ENCODE results near the gene EIF2S3.

The EIF2S3 gene

DNA sequence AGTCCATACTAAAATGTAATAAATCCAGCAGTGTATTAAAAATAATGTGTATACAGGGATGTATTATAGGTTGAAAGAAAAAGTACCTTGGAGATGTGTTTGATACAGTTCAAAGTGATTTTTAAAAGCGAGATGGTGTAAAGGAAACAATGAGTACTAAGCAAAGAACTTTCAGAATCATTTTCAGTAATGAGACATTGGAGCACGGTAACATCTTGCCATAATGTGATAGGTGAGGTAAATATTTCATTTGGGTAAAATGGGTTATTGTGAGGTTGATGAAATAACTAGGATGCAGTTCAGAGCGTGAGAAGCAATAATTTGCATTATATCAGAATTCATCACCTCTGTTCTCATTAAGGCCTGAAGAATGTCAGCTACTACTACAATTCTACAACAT lies 25.9 kb downstream of the EIF2S3 start:
- in situ Hi-C loops (cut with MboI; ENCODE audit: low sequenced_read_pairs, unreplicated experiment): loop anchor here (25.0 kb wide), 1 partner anchor 157 kb away; no protein-coding TSS in a partner anchor
- TF ChIP-seq, protein P1, sequence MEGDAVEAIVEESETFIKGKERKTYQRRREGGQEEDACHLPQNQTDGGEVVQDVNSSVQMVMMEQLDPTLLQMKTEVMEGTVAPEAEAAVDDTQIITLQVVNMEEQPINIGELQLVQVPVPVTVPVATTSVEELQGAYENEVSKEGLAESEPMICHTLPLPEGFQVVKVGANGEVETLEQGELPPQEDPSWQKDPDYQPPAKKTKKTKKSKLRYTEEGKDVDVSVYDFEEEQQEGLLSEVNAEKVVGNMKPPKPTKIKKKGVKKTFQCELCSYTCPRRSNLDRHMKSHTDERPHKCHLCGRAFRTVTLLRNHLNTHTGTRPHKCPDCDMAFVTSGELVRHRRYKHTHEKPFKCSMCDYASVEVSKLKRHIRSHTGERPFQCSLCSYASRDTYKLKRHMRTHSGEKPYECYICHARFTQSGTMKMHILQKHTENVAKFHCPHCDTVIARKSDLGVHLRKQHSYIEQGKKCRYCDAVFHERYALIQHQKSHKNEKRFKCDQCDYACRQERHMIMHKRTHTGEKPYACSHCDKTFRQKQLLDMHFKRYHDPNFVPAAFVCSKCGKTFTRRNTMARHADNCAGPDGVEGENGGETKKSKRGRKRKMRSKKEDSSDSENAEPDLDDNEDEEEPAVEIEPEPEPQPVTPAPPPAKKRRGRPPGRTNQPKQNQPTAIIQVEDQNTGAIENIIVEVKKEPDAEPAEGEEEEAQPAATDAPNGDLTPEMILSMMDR (IDR thresholded peaks at IDR 0.05; ENCODE audit: borderline replicate concordance, control extremely low read depth, extremely low read depth, insufficient read depth, missing control alignments): no peak

DNA sequence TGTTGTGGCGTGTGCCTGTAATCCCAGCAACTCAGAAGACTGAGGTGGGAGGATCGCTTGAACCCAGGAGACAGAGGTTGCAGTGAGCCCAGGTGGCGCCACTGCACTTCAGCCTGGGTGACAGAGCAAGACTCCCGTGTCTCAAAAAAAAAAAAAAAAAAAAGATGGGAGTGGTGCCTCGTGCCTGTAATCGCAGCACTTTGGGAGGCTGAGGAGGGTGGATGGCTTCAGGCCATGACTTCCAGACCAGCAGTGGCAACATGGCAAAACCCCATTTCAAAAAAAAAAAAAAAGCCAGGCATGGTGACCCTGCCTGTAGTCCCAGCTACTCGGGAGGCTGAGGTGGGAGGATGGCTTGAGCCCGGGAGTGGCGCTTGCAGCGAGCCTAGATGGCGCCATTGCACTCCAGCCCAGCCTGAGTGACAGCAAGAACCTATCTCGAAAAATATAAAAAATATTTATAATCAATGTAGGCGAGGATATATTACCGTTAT lies 27.0 kb downstream of the EIF2S3 start:
- in situ Hi-C loops (cut with MboI; ENCODE audit: low sequenced_read_pairs, unreplicated experiment): loop anchor here (25.0 kb wide), 1 partner anchor 156 kb away; no protein-coding TSS in a partner anchor
- TF ChIP-seq, protein P1 (IDR thresholded peaks at IDR 0.05; ENCODE audit: borderline replicate concordance, control extremely low read depth, extremely low read depth, insufficient read depth, missing control alignments): peak; percentile 71
- no peak for DNase-seq (ENCODE audit: low spot score)

More for the DNA sequence above, 25.9 kb downstream of the EIF2S3 start:
- peak; percentile 52 for DNase-seq (ENCODE audit: low spot score)

DNA sequence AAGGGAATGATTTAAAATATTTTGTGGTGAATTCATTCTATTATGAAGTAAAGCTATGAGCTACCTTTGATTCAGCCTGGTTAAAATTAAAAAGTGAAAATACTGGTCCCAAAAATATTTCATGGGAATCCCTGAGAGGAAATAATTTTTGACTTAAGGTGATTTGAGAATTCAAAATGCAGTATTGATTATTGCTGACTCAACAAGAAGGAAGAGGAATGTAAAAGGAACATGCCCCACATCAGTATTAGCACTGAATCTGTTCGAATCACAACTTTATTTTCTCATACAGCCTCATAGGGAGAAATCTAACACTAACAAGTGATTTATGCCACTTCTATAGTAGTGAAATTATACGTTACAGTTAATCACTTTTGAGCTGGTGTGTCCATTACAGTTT lies 27.7 kb downstream of the EIF2S3 start:
- TF ChIP-seq, protein P1 (IDR thresholded peaks at IDR 0.05; ENCODE audit: borderline replicate concordance, control extremely low read depth, extremely low read depth, insufficient read depth, missing control alignments): no peak
- DNase-seq (ENCODE audit: low spot score): no peak
- in situ Hi-C loops (cut with MboI; ENCODE audit: low sequenced_read_pairs, unreplicated experiment): loop anchor here (25.0 kb wide), 1 partner anchor 155 kb away; no protein-coding TSS in a partner anchor

DNA sequence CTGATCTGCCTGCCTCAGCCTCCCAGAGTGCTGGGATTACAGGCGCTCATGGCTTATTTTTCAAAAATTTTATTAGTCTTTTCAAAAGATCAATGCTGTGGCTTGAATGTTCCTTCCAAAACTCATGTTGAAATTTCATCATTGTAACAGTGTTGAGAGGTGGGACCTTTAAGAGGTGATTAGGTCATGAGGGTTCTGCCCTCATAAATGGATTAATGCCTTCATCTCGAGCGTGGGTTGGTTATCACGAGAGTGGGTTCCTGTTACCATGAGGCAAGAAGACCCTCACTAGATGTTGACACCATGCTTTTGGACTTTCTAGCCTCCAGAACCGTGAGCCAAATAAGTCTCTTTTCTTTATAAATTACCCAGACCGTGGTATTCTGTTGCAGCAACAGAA lies 30.3 kb downstream of the EIF2S3 start:
- DNase-seq (ENCODE audit: low spot score): no peak
- in situ Hi-C loops (cut with MboI; ENCODE audit: low sequenced_read_pairs, unreplicated experiment): loop anchor here (25.0 kb wide), 1 partner anchor 152 kb away; no protein-coding TSS in a partner anchor
- TF ChIP-seq, protein P1 (IDR thresholded peaks at IDR 0.05; ENCODE audit: borderline replicate concordance, control extremely low read depth, extremely low read depth, insufficient read depth, missing control alignments): no peak

DNA sequence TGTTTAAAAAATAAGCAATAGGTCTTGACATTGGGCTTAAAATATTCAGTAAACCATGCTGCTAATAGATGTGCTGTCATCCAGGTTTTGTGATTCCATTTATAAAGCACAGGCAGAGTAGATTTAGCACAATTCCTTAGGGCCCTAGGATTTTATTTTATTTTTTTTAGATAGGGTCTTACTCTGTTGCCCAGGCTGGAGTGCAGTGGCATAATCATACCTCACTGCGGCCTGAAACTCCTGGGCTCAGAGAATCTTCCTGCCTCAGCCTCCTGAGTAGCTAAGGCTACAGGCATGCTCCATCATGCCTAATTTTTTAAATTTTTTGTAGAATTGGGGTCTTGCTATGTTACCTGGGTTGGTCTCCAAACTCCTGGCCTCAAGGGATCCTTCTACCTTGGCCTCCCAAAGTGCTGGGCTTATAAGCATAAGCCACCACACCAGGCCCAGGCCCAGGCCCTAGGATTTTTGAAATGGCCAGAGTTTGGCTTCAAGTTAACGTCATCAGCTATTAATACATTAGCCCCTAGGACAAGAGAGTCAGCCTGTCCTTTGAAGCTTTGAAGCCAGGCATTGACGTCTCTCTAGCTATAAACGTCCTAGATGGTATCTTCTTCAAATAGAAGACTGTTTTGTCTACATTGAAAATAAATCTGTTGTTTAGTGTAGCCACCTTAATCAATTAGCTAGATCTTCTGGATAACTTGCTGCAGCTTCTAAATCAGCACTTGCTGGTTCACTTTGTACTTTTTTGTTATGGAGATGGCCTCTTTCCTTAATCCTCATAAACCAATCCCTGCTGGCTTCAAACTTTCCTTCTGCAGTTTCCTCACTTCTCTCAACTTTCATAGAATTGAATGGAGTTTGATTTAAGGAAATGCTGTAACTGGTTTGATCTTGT lies 35.8 kb downstream of the EIF2S3 start:
- in situ Hi-C loops (cut with MboI; ENCODE audit: low sequenced_read_pairs, unreplicated experiment): loop anchor here (25.0 kb wide), 1 partner anchor 147 kb away; no protein-coding TSS in a partner anchor
- no peak for DNase-seq (ENCODE audit: low spot score)
- TF ChIP-seq, protein P1 (IDR thresholded peaks at IDR 0.05; ENCODE audit: borderline replicate concordance, control extremely low read depth, extremely low read depth, insufficient read depth, missing control alignments): no peak

DNA sequence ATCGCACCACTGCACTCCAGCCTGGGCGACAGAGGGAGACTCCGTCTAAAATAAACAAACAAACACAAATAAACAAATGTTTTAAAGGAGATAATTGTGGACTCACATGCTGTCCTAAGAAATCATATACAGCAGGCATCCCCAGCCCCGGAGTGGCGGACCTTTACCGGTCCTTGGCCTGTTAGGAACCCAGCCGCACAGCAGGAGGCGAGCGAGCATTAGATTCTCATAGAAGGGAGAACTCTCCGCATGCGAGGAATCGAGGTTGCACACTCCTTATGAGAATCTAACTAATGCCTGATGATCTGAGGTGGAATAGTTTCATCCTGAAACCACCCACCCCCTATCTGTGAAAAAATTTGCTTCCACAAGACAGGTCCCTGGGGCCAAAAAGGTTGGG lies 39.0 kb downstream of the EIF2S3 start:
- TF ChIP-seq, protein P1 (IDR thresholded peaks at IDR 0.05; ENCODE audit: borderline replicate concordance, control extremely low read depth, extremely low read depth, insufficient read depth, missing control alignments): no peak
- no peak for DNase-seq (ENCODE audit: low spot score)
- in situ Hi-C loops (cut with MboI; ENCODE audit: low sequenced_read_pairs, unreplicated experiment): loop anchor here (25.0 kb wide), 1 partner anchor 144 kb away; no protein-coding TSS in a partner anchor
